Activated T-cell treated with anti-CD3 and anti-CD28 coated beads, Interleukin-2, amount 50 U/mL, for 4 hours (primary cell): ENCODE data around the gene QSER1. TPM values are rescaled to one million over a fixed set of nuclear protein-coding genes. Genes with fewer than 3 reads are reported as not detected.
A peak's percentile ranks its signal among the peaks of the same experiment; 100 is the strongest.
"Not testable (repeated sequence)": the region's sequence is repeated elsewhere in the genome, so short reads cannot be mapped to it uniquely, and the experiment has no call there.

ENCODE experiments used
- ATAC-seq, 2 donors: fragments of 200-7000 bp; cut with Tn5 transposase; one replicate each; pipeline ENCODE4 v1.10.0; 2021
- DNase-seq: peaks from one replicate; pipeline ENCODE4 v3.0.0-alpha.2; 2020
- H3K27me3 Mint-ChIP-seq: one replicate; pipeline ENCODE4 v1.8.0; 2021; ENCODE audit warnings: low read depth, mixed read lengths
- H3K36me3 Mint-ChIP-seq: one replicate; pipeline ENCODE4 v1.8.0; 2022; ENCODE audit warnings: mixed read lengths; ENCODE audit not compliant: insufficient read depth
- H3K4me1 Mint-ChIP-seq: one replicate; pipeline ENCODE4 v1.8.0; 2021; ENCODE audit warnings: low read depth, mixed read lengths
- H3K4me3 Mint-ChIP-seq: one replicate; pipeline ENCODE4 v1.8.0; 2021; ENCODE audit warnings: mild to moderate bottlenecking, moderate library complexity, mixed read lengths
- H3K9me3 Mint-ChIP-seq: one replicate; pipeline ENCODE4 v1.8.0; 2021; ENCODE audit warnings: mixed read lengths
- total RNA-seq, 3 donors: library from RNA; stranded (reverse); gene quantifications; one replicate each; pipeline ENCODE4 v1.2.1, GENCODE V29; 2021

Gene QSER1
- total RNA-seq, 3 donors from 2014 or later = 9.0 to 10.4 (median 9.2) TPM

GRCh38 chr11:32884023-32884422 is 8.6 kb upstream of the QSER1 start:
- H3K27me3 Mint-ChIP-seq = peaks cover 1% of the 10 kb centered on the region
- no peak for ATAC-seq

DNA sequence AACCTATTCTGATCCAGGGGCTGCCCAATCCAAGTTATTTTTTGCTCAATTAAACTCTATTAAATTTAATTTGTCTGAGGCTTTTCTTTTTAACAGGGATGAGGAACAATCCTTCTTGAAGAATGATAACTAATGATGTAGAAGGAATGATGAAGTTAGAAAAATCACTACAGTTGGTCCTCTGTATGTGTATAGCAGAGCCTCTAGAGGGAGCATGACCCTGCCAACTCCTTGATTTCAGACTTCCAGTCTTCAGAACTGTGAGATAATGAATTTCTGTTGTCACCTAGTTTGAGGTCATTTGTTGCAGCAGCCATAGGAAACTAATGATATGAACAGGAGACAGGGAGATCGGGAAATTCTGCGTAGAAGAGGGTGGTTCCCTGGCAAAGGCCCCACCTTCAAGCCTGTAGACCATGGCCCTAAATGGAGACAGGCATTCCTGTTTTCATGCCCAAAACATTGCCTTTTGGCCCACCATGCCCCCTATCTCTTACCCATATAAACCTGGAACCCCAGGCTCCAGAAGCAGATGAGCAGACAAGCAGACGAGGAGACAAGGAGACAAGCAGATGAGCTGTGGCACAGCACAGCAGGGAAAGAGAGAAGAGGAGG is 7.7 kb upstream of the QSER1 start:
- H3K36me3 Mint-ChIP-seq = no peaks in the 10 kb centered on the region
- ATAC-seq = peak in 1 of 2 donors; percentile 51
- DNase-seq = no peak

More at GRCh38 chr11:32884023-32884422, 8.6 kb upstream of the QSER1 start:
- no peak for DNase-seq
- Mint-ChIP-seq H3K36me3 (no peaks in the 10 kb centered on the region), H3K4me3 (no peak overlapping the region), H3K9me3 (no peaks in the 10 kb centered on the region), H3K4me1 (no peaks in the 10 kb centered on the region)

DNA sequence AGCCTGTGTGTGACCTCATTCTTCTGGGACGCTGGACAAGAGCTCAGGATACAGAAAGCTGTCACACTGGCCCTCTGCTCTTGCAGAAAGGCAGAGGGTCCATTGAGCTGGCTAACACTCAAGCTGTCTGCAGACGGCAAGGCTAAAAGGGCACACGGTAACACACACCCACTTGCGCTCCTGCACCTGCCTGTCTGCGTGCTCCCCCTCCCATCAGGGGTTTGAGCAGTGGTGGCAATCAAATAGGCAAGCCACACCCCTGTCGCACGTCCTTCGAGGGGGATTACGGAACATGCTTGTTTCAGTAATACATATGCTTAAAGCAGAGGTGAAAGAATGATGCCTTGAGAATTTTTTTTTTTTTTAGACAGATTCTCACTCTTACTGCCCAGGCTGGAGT is 7.1 kb upstream of the QSER1 start:
- H3K4me3 Mint-ChIP-seq = no peak overlapping the region
- H3K4me1 Mint-ChIP-seq = no peaks in the 10 kb centered on the region
- DNase-seq (no peak), ATAC-seq (no peak)
- H3K9me3 Mint-ChIP-seq = no peaks in the 10 kb centered on the region
- H3K27me3 Mint-ChIP-seq = peaks cover 1% of the 10 kb centered on the region
- H3K36me3 Mint-ChIP-seq = no peaks in the 10 kb centered on the region

More for the DNA sequence above, 7.7 kb upstream of the QSER1 start:
- Mint-ChIP-seq H3K4me3 (no peak overlapping the region), H3K9me3 (no peaks in the 10 kb centered on the region), H3K4me1 (no peaks in the 10 kb centered on the region), H3K27me3 (peaks cover 1% of the 10 kb centered on the region)

DNA sequence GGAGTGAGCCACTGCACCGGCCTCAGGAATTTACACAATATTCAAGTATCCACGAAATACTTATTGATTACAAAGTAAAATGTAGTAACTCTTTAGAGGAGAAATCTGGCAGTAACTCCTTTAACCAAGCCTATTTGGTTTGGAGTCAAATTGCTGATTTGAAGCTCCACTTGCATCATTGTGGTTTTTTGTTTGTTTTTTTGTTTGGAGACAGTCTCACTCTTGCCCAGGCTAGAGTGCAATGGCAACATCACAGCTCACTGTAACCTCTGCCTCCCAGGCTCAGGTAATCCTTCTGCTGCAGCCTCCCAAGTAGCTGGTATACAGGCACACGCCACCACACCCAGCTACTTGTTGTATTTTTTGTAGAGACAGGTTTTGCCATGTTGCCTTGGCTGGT is 6.4 kb upstream of the QSER1 start:
- H3K4me1 Mint-ChIP-seq = peaks cover under 1% of the 10 kb centered on the region
- H3K36me3 Mint-ChIP-seq = no peaks in the 10 kb centered on the region
- DNase-seq (no peak), ATAC-seq (no peak)
- no peaks in the 10 kb centered on the region for H3K27me3 Mint-ChIP-seq
- no peaks in the 10 kb centered on the region for H3K9me3 Mint-ChIP-seq
- no peak overlapping the region for H3K4me3 Mint-ChIP-seq

GRCh38 chr11:32887707-32888383 is 4.8 kb upstream of the QSER1 start:
- DNase-seq, H3K27me3 Mint-ChIP-seq, H3K36me3 Mint-ChIP-seq, H3K4me3 Mint-ChIP-seq, ATAC-seq, H3K9me3 Mint-ChIP-seq: not testable (repeated sequence)
- H3K4me1 Mint-ChIP-seq = peaks cover 11% of the 10 kb centered on the region

- not testable (repeated sequence) for DNase-seq, H3K4me3 Mint-ChIP-seq, H3K36me3 Mint-ChIP-seq, H3K9me3 Mint-ChIP-seq, H3K27me3 Mint-ChIP-seq, ATAC-seq
- H3K4me1 Mint-ChIP-seq = peaks cover 11% of the 10 kb centered on the region
Observed at GRCh38 chr11:32888384-32888710, 4.3 kb upstream of the QSER1 start.

- Mint-ChIP-seq H3K4me3 (no peak overlapping the region), H3K4me1 (peaks cover 11% of the 10 kb centered on the region), H3K9me3 (no peaks in the 10 kb centered on the region), H3K27me3 (no peaks in the 10 kb centered on the region), H3K36me3 (no peaks in the 10 kb centered on the region)
- DNase-seq (no peak), ATAC-seq (no peak)
Observed at GRCh38 chr11:32888805-32889204, 3.8 kb upstream of the QSER1 start.

GRCh38 chr11:32890843-32891656 is 1.6 kb upstream of the QSER1 start:
- ATAC-seq = no peak
- Mint-ChIP-seq H3K27me3 (no peaks in the 10 kb centered on the region), H3K9me3 (no peaks in the 10 kb centered on the region), H3K4me3 (peak overlapping the region; percentile 87), H3K36me3 (no peaks in the 10 kb centered on the region), H3K4me1 (peaks cover 27% of the 10 kb centered on the region)
- no peak for DNase-seq

- ATAC-seq (no peak), DNase-seq (no peak)
- H3K27me3 Mint-ChIP-seq = no peaks in the 10 kb centered on the region
- H3K36me3 Mint-ChIP-seq = no peaks in the 10 kb centered on the region
- peak overlapping the region; percentile 87 for H3K4me3 Mint-ChIP-seq
- H3K9me3 Mint-ChIP-seq = no peaks in the 10 kb centered on the region
- peaks cover 27% of the 10 kb centered on the region for H3K4me1 Mint-ChIP-seq
Observed at GRCh38 chr11:32891657-32892354, 805 bp upstream of the QSER1 start.

DNA sequence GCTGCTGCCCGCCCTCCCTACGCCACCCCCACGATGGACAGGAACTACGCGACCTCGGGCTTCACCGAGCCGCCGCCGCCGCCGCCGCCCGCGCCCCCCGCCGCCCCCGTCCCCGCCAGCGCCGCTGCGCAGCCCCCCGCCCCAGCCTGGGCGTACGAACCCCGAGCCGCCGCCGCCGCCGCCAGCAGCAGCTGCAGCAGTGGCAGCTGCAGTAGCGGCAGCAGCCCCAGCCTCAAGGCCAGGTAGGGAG is 407 bp downstream of the QSER1 start:
- no peaks in the 10 kb centered on the region for H3K27me3 Mint-ChIP-seq
- peak; percentile 47 for DNase-seq
- H3K4me1 Mint-ChIP-seq = peaks cover 34% of the 10 kb centered on the region
- no peaks in the 10 kb centered on the region for H3K9me3 Mint-ChIP-seq
- no peaks in the 10 kb centered on the region for H3K36me3 Mint-ChIP-seq
- ATAC-seq = no peak
- H3K4me3 Mint-ChIP-seq = peak overlapping the region; percentile 95

DNA sequence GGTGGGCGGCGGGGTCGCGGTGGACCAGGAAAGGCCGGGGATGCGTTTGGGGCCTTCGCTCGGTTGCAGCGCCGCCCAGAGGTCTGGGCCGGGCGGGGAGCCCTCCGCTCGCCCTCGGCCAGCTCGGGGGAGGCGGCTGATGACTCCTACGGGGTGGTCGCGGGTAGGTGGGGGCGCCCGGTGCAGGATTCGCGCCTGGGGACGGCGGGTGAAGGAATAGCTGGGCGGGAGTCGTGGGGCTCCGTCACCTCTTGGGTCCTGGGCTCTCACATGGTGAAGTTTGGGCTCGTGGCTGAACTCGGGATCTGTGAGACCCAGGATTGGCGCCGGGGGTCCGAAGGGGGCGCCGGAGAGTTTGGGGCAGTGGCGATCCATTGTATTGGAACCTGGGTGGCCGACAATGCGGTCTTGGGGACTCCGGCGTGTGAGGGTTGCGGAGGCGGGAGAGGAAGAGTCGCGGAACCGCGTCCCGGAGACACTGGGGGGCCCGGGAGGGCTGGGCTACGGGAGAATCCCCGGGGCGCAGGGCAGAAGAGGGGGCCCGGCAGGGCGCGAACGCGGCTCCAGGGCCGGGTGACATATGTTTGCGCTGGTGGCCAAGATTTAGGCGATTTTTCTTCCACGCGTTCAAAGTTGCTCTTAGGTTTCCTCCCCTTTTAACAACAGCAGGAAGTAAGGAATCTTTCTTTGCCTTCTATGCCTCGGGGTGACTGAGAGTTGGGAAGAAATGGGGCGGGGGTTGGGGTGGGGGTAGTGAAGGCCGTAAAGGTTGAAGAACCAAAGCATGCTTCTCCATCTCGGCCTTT is 935 bp downstream of the QSER1 start:
- peak; percentile 53 to 59 for ATAC-seq
- no peaks in the 10 kb centered on the region for H3K36me3 Mint-ChIP-seq
- no peaks in the 10 kb centered on the region for H3K9me3 Mint-ChIP-seq
- H3K4me3 Mint-ChIP-seq = peak overlapping the region; percentile 95
- H3K27me3 Mint-ChIP-seq = no peaks in the 10 kb centered on the region
- DNase-seq = no peak
- peaks cover 34% of the 10 kb centered on the region for H3K4me1 Mint-ChIP-seq

GRCh38 chr11:32894149-32894827 is 1.7 kb downstream of the QSER1 start:
- H3K36me3 Mint-ChIP-seq = peaks cover 2% of the 10 kb centered on the region
- no peaks in the 10 kb centered on the region for H3K27me3 Mint-ChIP-seq
- H3K4me1 Mint-ChIP-seq = peaks cover 35% of the 10 kb centered on the region
- H3K4me3 Mint-ChIP-seq = peak overlapping the region; percentile 95
- no peaks in the 10 kb centered on the region for H3K9me3 Mint-ChIP-seq
- ATAC-seq (peak in 1 of 2 donors; percentile 15), DNase-seq (no peak)

- no peak for ATAC-seq
- peaks cover 3% of the 10 kb centered on the region for H3K36me3 Mint-ChIP-seq
- no peak for DNase-seq
- H3K4me3 Mint-ChIP-seq = peak overlapping the region; percentile 19
- no peaks in the 10 kb centered on the region for H3K9me3 Mint-ChIP-seq
- no peaks in the 10 kb centered on the region for H3K27me3 Mint-ChIP-seq
- H3K4me1 Mint-ChIP-seq = peaks cover 40% of the 10 kb centered on the region
Observed at GRCh38 chr11:32894921-32895320, 2.3 kb downstream of the QSER1 start.
